Keratinocyte (primary cell): ENCODE data around the gene PCDHA7.

Experiments used
- CTCF ChIP-seq, 3 experiments: IDR thresholded peaks in 1 of 3; conservative IDR thresholded peaks in 1 of 3; optimal IDR thresholded peaks in 1 of 3; 2 replicates in 2 of 3; 3 replicates in 1 of 3; pipeline versions ENCODE3 to v1.5.1; 2011; ENCODE audit warnings: low read length in 3 of 3, mild to moderate bottlenecking in 3 of 3, moderate library complexity in 2 of 3, control low read depth in 1 of 3, inconsistent platforms in 1 of 3; ENCODE audit not compliant: insufficient read depth in 2 of 3; ENCODE audit errors: extremely low read depth in 1 of 3
- EZH2 ChIP-seq: IDR thresholded peaks from one replicate; pipeline ENCODE4 v1.6.1; 2012; ENCODE audit warnings: inconsistent platforms, mild to moderate bottlenecking, low read length, moderate library complexity

- no peak for TF ChIP-seq CTCF (optimal IDR thresholded peaks at IDR 0.05 in 1 of 3, IDR thresholded peaks at IDR 0.05 in 1 of 3, conservative IDR thresholded peaks at IDR 0.05 in 1 of 3; ENCODE audit: extremely low read depth in 1 of 3, insufficient read depth in 2 of 3, low read length in 3 of 3)
- TF ChIP-seq EZH2 = no peak
Observed at GRCh38 chr5:140842798-140843733, 9.0 kb downstream of the PCDHA7 start.
